GM13976 (cell line): ENCODE results near the gene IGLL5.

Source experiments
- DNase-seq: peaks from one replicate; pipeline ENCODE4 v3.0.0; 2012; ENCODE audit warnings: low spot score
- in situ Hi-C: fragments of 300-500 bp; cut with MboI; formaldehyde crosslinking; loops from one replicate; pipeline ENCODE4 v1.12.0; 2022; ENCODE audit warnings: low sequenced_read_pairs, mixed read lengths, inconsistent platforms; ENCODE audit not compliant: unreplicated experiment
- TF ChIP-seq, protein P1 (sequence below): IDR thresholded peaks from 2 replicates; pipeline ENCODE4 v1.5.1; 2012; ENCODE audit warnings: borderline replicate concordance, mild to moderate bottlenecking; ENCODE audit not compliant: insufficient read depth; ENCODE audit errors: extremely low read depth, missing control alignments, control extremely low read depth

Gene IGLL5

DNA sequence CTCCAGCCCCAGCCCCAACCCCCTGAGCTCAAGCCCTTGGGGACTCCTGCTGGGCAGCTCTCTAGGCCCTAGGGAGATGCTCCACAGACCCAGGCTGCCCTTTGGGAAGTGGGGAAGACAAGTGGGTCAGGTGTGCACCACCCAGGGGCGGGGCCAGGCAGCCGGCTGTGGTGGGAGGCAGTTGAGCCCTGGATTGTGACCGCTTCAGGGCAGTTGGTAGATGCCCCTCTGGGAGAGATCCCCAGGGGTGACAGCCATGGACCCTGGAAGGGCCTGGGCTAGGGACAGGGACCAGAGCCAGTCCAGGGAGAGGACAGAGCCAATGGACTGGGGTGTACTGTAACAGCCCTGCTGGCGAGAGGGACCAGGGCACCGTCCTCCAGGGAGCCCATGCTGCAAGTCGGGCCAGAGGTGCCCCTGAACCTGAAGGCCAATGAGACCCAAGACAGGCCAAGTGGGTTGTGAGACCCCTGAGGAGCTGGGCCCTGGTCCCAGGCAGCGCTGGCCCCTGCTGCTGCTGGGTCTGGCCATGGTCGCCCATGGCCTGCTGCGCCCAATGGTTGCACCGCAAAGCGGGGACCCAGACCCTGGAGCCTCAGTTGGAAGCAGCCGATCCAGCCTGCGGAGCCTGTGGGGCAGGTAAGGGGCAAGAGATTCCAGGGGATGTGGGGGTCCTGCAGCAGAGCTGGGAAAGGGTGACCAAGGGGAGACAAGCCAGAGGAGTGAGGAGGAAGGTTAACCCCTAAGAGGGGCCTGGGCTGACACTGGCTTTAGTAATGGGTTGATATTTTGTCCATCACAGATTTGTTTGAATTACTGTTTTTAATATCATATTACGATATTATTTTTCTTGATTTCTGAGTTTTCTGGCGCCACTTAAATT is at the start of gene IGLL5:
Gene IGLL5, plus strand, starts transcription at position 196 of the 883 bp plus-strand sequence. Its CDS starts 238 bp downstream, at position 434.
- in situ Hi-C loops = no loop called here
- no peak for DNase-seq
- TF ChIP-seq, protein P1, sequence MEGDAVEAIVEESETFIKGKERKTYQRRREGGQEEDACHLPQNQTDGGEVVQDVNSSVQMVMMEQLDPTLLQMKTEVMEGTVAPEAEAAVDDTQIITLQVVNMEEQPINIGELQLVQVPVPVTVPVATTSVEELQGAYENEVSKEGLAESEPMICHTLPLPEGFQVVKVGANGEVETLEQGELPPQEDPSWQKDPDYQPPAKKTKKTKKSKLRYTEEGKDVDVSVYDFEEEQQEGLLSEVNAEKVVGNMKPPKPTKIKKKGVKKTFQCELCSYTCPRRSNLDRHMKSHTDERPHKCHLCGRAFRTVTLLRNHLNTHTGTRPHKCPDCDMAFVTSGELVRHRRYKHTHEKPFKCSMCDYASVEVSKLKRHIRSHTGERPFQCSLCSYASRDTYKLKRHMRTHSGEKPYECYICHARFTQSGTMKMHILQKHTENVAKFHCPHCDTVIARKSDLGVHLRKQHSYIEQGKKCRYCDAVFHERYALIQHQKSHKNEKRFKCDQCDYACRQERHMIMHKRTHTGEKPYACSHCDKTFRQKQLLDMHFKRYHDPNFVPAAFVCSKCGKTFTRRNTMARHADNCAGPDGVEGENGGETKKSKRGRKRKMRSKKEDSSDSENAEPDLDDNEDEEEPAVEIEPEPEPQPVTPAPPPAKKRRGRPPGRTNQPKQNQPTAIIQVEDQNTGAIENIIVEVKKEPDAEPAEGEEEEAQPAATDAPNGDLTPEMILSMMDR = no peak

GRCh38 chr22:22838148-22838786 is 49.3 kb upstream of the IGLL5 start:
- in situ Hi-C loops = no loop called here
- TF ChIP-seq, protein P1 = no peak
- no peak for DNase-seq

- in situ Hi-C loops = no loop called here
Measured at GRCh38 chr22:22839570-22840314, 47.9 kb upstream of the IGLL5 start.

DNA sequence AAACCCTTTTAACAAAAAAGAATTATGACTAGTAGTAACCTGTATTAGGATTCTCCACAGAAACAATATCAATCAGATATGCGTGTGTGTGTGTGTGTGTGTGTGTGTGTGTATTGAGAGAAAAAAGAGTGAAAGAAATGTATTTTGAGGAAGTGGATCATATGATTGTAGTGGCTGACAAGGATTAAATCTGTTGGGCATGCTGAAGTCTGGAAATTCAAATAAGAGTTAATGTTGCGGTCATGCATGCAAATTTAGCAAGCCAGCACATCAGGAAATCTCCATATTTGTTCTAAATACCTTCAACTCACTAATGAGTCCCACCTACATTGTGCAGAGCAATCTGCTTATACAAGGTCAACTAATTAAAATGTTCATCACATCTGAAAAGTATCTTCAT is 46.8 kb upstream of the IGLL5 start:
- TF ChIP-seq, protein P1 = no peak
- no peak for DNase-seq
- in situ Hi-C loops = no loop called here

More at GRCh38 chr22:22839570-22840314, 47.9 kb upstream of the IGLL5 start:
- TF ChIP-seq, protein P1 = no peak
- DNase-seq = no peak

DNA sequence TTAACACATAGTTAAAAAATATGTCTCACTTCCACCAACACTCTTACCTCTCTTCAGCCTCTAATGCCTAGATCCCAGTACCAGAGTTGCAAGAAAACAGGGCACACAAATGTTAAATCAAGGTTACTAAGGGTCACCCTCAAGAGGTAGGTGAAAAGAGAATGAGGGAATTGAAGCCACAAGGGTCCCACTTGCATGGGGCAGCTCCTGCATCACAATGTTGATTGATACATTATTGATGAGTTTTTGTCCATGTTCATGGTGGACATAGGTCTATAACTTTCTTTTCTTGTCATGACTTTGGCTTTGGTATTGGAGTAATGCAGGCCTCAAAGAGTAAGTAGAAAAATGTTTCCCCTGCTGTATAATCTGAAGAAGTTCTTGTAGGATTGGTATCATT is 46.0 kb upstream of the IGLL5 start:
- no peak for DNase-seq
- TF ChIP-seq, protein P1 = no peak

DNA sequence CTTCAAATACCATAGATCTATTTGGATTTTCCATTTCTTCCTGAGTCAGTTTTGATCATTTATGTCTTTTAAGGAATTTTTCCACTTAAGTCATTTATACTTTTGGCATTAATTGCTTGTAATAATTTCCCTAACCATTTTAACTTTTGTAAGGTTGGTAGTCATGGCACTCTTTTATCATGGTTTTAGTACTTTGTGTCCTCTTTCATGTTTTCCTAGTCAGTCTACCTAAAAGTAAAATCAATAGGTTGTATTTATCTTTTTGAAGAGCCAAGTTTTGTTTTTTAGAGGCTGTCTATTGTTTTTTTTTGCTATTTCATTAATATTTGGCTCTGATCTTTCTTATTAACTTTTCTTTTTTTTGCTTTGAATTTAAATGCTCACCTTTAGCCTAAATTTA is 45.5 kb upstream of the IGLL5 start:
- in situ Hi-C loops = no loop called here
- TF ChIP-seq, protein P1 = no peak

More for the DNA sequence above, 46.0 kb upstream of the IGLL5 start:
- in situ Hi-C loops = no loop called here

More for the DNA sequence above, 45.5 kb upstream of the IGLL5 start:
- DNase-seq = no peak
